ACC112 (cell line): Measurements from ENCODE around the gene KRTAP10-8.
"Not testable (repeated sequence)": the region's sequence is repeated elsewhere in the genome, so short reads cannot be mapped to it uniquely, and the experiment has no call there.

Source experiments
- H2AFZ ChIP-seq: fragments of 200-600 bp; sonication (generic); one replicate; pipeline ENCODE4 v1.6.0; 2017; ENCODE audit warnings: antibody characterized with exemption, low read length; ENCODE audit not compliant: unreplicated experiment
- H3K27ac ChIP-seq: fragments of 200-600 bp; sonication (generic); 2 replicates; pipeline ENCODE4 v1.5.1; 2014; ENCODE audit warnings: low read depth, mild to moderate bottlenecking, antibody characterized with exemption, low read length, moderate library complexity
- H3K27me3 ChIP-seq: fragments of 200-600 bp; sonication (generic); 2 replicates; pipeline ENCODE4 v1.6.1; 2014; ENCODE audit warnings: mild to moderate bottlenecking, antibody characterized with exemption, low read length, moderate library complexity, mixed read lengths; ENCODE audit not compliant: insufficient read depth
- H3K36me3 ChIP-seq: fragments of 200-600 bp; sonication (generic); 2 replicates; pipeline ENCODE4 v1.6.1; 2016; ENCODE audit warnings: mild to moderate bottlenecking, antibody characterized with exemption, low read length, moderate library complexity, mixed read lengths; ENCODE audit not compliant: insufficient read depth
- H3K4me1 ChIP-seq: fragments of 200-600 bp; sonication (generic); one replicate; pipeline ENCODE4 v1.6.1; 2016; ENCODE audit warnings: low read length, mixed read lengths; ENCODE audit not compliant: insufficient read depth, unreplicated experiment, control insufficient read depth
- H3K4me3 ChIP-seq: fragments of 200-600 bp; sonication (generic); 2 replicates; pipeline ENCODE4 v1.5.1; 2014; ENCODE audit warnings: mild to moderate bottlenecking, low read depth, low read length
- H3K79me2 ChIP-seq: fragments of 200-600 bp; sonication (generic); one replicate; pipeline ENCODE4 v1.6.0; 2016; ENCODE audit warnings: low read length; ENCODE audit not compliant: control insufficient read depth, unreplicated experiment, insufficient read depth

KRTAP10-8 gene

DNA sequence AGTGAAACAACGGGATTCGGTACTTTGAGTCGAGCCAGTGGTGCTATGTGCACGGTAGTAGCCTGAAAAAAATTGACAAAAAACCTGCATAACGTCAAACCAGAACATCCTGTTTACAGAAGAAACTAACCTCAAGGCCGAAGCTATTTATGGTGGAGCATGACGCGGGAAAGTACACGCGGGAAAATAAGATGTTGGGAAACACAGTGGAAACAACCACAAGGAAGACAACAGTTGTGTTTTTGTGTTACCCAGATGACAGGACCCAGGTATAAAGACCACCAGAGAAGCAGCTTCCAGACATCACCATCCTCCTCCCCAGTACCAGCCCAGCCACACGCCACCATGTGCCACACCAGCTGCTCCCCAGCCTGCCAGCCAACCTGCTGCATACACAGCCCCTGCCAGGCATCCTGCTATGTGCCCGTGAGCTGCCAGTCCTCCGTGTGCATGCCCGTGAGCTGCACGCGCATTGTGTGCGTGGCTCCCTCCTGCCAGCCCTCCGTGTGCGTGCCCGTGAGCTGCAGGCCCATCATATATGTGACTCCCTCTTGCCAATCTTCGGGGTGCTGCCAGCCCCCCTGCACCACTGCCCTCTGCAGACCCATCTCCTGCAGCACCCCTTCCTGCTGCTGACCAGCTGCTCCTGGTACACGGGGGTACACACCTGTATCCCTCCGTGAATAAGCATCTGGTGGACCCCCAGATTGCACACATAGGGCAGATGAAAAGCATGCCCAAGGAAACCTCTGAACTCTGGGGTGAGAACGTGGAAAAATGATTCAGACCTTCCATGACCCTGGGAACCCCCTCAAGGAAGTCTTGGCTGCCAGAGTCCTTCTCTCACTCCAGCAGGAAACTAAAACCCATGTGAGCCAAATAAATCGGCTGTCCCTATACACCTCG is 46.0 kb downstream of the KRTAP10-8 start, which contains the start of gene KRTAP12-3:
KRTAP12-3 (plus strand) TSS at position 298 of the 906 bp plus-strand sequence; CDS start at position 346, 48 bp downstream.
- Histone ChIP-seq H3K36me3 (no peaks in the 10 kb centered on the region), H2AFZ (no peak within 1 kb of the TSS), H3K27ac (no peak within 1 kb of the TSS), H3K4me3 (no peak within 1 kb of the TSS), H3K4me1 (no peaks in the 10 kb centered on the region), H3K79me2 (no peaks in the 10 kb centered on the region), H3K27me3 (peaks cover 21% of the 10 kb centered on the region; the same call in 1 of the 2 replicates)

DNA sequence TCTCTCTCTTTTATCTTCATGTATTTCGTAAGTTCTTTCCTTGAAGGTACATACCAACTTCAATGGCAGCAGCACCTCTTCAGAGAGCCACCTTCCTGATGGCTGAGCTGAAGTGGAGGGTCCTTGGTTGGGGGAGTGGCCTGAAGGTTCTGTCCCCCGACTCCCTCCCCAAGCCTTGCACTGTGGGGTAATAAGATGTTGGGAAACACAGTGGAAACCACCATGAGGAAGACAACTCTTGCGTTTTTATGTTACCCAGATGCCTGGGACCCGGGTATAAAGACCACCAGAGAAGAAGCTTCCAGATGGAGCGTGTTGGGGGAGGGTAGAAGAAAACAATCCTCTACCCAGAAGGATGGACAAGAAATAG is 46.6 kb downstream of the KRTAP10-8 start:
- Histone ChIP-seq H3K4me1 (no peaks in the 10 kb centered on the region), H3K4me3 (no peak overlapping the region), H3K27ac (no peak overlapping the region), H3K27me3 (peaks cover 20% of the 10 kb centered on the region; the same call in 1 of the 2 replicates), H2AFZ (no peak overlapping the region), H3K36me3 (no peaks in the 10 kb centered on the region), H3K79me2 (no peaks in the 10 kb centered on the region)

DNA sequence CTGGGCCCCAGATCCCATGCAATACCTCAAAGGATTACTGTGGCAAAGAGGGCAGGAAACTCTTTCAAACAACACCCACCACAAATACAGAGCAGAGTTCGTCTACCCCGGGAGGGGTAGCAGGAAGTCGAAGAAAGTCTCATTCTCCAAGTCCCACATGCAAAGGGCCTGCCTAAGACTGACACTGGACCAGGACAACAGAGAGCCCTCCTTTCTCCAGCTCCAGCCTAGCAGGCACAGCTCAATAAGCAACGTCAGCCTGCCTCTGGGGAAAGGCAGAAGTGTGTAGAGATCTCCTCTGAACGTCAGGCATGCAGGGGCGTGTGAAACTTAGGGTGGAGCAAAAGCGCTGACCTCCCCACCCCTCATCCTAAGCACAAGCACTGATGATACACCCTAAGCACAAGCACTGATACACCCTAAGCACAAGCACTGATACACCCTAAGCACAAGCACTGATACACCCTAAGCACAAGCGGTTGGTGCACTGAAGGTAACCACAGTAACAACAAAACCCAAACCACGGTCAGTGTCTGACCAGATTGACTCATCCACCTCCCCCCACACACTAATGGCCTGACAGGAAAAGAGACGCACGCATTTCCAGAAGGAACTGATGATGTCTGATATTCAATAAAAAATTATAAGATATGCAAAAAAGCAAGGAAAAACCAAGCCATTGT is 47.2 kb downstream of the KRTAP10-8 start:
- Histone ChIP-seq H3K4me3 (no peak overlapping the region), H3K27ac (no peak overlapping the region), H3K27me3 (peaks cover 20% of the 10 kb centered on the region; the same call in 1 of the 2 replicates), H3K79me2 (no peaks in the 10 kb centered on the region), H3K4me1 (no peaks in the 10 kb centered on the region), H3K36me3 (no peaks in the 10 kb centered on the region), H2AFZ (no peak overlapping the region)

DNA sequence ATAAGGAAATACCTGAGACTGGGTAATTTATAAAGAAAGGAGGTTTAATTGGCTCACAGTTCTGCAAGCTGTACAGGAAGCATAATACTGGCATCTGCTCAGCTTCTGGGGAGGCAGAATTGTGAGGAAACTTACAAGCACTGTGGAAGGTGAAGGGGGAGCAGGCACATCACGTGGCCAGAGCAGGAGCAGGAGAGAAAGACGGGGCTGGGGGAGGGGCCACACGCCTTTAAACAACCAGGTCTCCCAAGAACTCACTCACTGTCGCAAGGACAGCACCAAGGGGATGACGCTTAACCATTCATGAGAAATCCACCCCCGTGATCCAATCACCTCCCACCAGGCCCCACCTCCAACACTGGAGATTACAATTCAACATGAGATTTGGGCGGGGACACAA is 49.7 kb downstream of the KRTAP10-8 start:
- not testable (repeated sequence) for H3K4me1 ChIP-seq, H3K79me2 ChIP-seq, H2AFZ ChIP-seq, H3K36me3 ChIP-seq, H3K27ac ChIP-seq, H3K4me3 ChIP-seq
- H3K27me3 ChIP-seq = peaks cover 20% of the 10 kb centered on the region; the same call in 1 of the 2 replicates
